Measurements from ENCODE around the gene WNT9A.

- TF ChIP-seq POLR2AphosphoS5 (IDR thresholded peaks at IDR 0.05; ENCODE audit: low read depth, low read length) = no peak
- TF ChIP-seq TAF1 (IDR thresholded peaks at IDR 0.05; ENCODE audit: borderline replicate concordance, low read depth, low read length) = no peak
- no peak for TF ChIP-seq POLR2A (IDR thresholded peaks at IDR 0.05; ENCODE audit: low read depth, low read length)
Measured at GRCh38 chr1:227927971-227928741, 19.6 kb downstream of the WNT9A start.
